Measurements from ENCODE around the gene NYAP1. TPM values are rescaled to one million over a fixed set of nuclear protein-coding genes. Genes with fewer than 3 reads are reported as not detected.

The NYAP1 gene

DNA sequence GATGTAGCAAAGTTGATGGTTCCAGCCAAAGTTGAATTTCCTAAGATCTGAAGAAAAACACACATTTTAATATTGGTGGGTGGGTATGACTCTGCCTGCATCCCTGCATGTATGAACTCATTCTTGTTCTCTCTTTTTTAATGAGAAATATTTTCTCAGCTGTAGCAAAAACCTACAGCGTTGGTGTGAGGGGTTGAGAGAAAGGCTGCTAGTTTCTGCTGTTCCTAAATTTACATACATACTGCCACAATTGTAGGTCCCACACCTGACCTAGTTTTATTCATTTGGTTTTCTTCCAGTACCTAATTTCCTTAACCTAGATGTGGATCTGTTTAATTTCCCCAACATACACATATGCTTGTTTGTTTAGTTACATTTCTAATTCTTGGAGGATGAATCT lies 59.9 kb downstream of the NYAP1 start:
- Histone ChIP-seq H3K23ac (ENCODE audit: low read depth, low read length, poor library complexity) (no peak overlapping the region), H3K4me1 (ENCODE audit: control insufficient read depth in 2 of 2, insufficient read depth in 1 of 2, low read depth in 1 of 2, low read length in 2 of 2) (peaks cover 12 to 35% of the 10 kb centered on the region in 2 donors), H3K4ac (ENCODE audit: low read length) (no peak overlapping the region), H3K9ac (ENCODE audit: low read depth, low read length, poor library complexity) (no peak overlapping the region), H2AFZ (ENCODE audit: low read length) (no peak overlapping the region), H2BK15ac (ENCODE audit: low read length) (no peak overlapping the region), H3K36me3 (replicated peaks in 1 of 2; ENCODE audit: control insufficient read depth in 2 of 2, insufficient read depth in 2 of 2, low read length in 2 of 2) (peaks cover 0 to under 1% of the 10 kb centered on the region in 2 donors), H4K91ac (ENCODE audit: low read depth, low read length, poor library complexity) (no peak overlapping the region), H3K14ac (ENCODE audit: low read length) (no peak overlapping the region), H2BK120ac (ENCODE audit: low read depth, low read length) (no peak overlapping the region), H3K4me2 (ENCODE audit: insufficient read depth, low read length, poor library complexity, severe bottlenecking) (no peak overlapping the region), H3K9me3 (replicated peaks in 1 of 2; ENCODE audit: control insufficient read depth in 2 of 2, insufficient read depth in 1 of 2, low read depth in 1 of 2, low read length in 2 of 2) (no peaks in the 10 kb centered on the region), H3K27ac (replicated peaks; ENCODE audit: low read length) (no peak overlapping the region), H2BK5ac (ENCODE audit: low read length) (no peak overlapping the region), H3K79me1 (ENCODE audit: low read depth, low read length) (no peaks in the 10 kb centered on the region), H2BK12ac (ENCODE audit: low read length) (no peak overlapping the region), H3K18ac (ENCODE audit: low read length) (no peak overlapping the region), H3K27me3 (ENCODE audit: control insufficient read depth in 3 of 3, insufficient read depth in 3 of 3, low read depth in 1 of 3, low read length in 3 of 3) (peaks cover 0 to 3% (median 0%) of the 10 kb centered on the region in 3 experiments), H2AK5ac (ENCODE audit: low read depth, low read length) (no peak overlapping the region), H3K4me3 (ENCODE audit: low read length in 2 of 2) (no peak overlapping the region), H4K8ac (ENCODE audit: low read depth, low read length) (no peak overlapping the region)
- WGBS, 2 donors (ENCODE audit: extremely low coverage in 2 of 2, insufficient read length in 2 of 2, insufficient replicate concordance in 1 of 2), result no CpG with 5 or more reads among the region's 1 CpG
- DNase-seq (ENCODE audit: low spot score), result no peak

DNA sequence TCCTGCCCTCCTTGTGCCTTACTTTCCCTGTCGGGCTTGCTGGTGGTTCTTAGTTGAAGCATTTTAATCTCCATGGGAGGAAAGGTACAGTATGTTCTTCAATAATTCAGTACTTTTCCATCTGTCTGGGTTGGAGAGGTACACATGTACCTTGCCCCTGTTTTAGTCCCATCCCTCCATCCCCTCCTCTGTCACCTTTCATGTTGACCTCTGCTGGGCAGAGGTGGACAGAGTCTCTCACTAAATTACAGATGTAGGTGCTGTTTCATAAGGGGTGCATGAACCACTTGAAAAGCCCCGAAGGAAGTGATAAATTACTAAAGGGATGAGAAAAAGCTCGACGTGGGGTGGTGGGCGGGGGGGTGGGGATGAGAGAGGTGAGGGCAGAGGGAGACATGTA lies 60.7 kb downstream of the NYAP1 start:
- H3K4me3 ChIP-seq (ENCODE audit: low read length in 2 of 2), result no peak overlapping the region
- DNase-seq (ENCODE audit: low spot score), result no peak
- peaks cover 0 to 3% (median 0%) of the 10 kb centered on the region in 3 experiments for H3K27me3 ChIP-seq (ENCODE audit: control insufficient read depth in 3 of 3, insufficient read depth in 3 of 3, low read depth in 1 of 3, low read length in 3 of 3)
- no peak overlapping the region for H2BK12ac ChIP-seq (ENCODE audit: low read length)
- H2BK120ac ChIP-seq (ENCODE audit: low read depth, low read length), result no peak overlapping the region
- no peak overlapping the region for H3K4me2 ChIP-seq (ENCODE audit: insufficient read depth, low read length, poor library complexity, severe bottlenecking)
- no peak overlapping the region for H2BK5ac ChIP-seq (ENCODE audit: low read length)
- no peak overlapping the region for H4K91ac ChIP-seq (ENCODE audit: low read depth, low read length, poor library complexity)
- no peaks in the 10 kb centered on the region for H3K9me3 ChIP-seq (replicated peaks in 1 of 2; ENCODE audit: control insufficient read depth in 2 of 2, insufficient read depth in 1 of 2, low read depth in 1 of 2, low read length in 2 of 2)
- no peak overlapping the region for H3K4ac ChIP-seq (ENCODE audit: low read length)
- no peak overlapping the region for H4K8ac ChIP-seq (ENCODE audit: low read depth, low read length)
- no peak overlapping the region for H3K23ac ChIP-seq (ENCODE audit: low read depth, low read length, poor library complexity)
- peaks cover 3 to 8% of the 10 kb centered on the region in 2 donors for H3K36me3 ChIP-seq (replicated peaks in 1 of 2; ENCODE audit: control insufficient read depth in 2 of 2, insufficient read depth in 2 of 2, low read length in 2 of 2)
- H3K18ac ChIP-seq (ENCODE audit: low read length), result no peak overlapping the region
- H3K27ac ChIP-seq (replicated peaks; ENCODE audit: low read length), result no peak overlapping the region
- no peak overlapping the region for H2AFZ ChIP-seq (ENCODE audit: low read length)
- H3K79me1 ChIP-seq (ENCODE audit: low read depth, low read length), result no peaks in the 10 kb centered on the region
- no CpG with 5 or more reads among the region's 5 CpGs for WGBS, 2 donors (ENCODE audit: extremely low coverage in 2 of 2, insufficient read length in 2 of 2, insufficient replicate concordance in 1 of 2)
- peaks cover 12 to 35% of the 10 kb centered on the region in 2 donors for H3K4me1 ChIP-seq (ENCODE audit: control insufficient read depth in 2 of 2, insufficient read depth in 1 of 2, low read depth in 1 of 2, low read length in 2 of 2)
- no peak overlapping the region for H3K9ac ChIP-seq (ENCODE audit: low read depth, low read length, poor library complexity)
- H3K14ac ChIP-seq (ENCODE audit: low read length), result no peak overlapping the region
- no peak overlapping the region for H2AK5ac ChIP-seq (ENCODE audit: low read depth, low read length)
- H2BK15ac ChIP-seq (ENCODE audit: low read length), result no peak overlapping the region

Small RNA genes lying within 50 kb of the gene (small RNA-seq; reads per million reads assigned to genes)
- gene RN7SL416P (ENCODE audit: insufficient read depth), result not detected
